ENCODE data around the gene DNAH1. TPM values are rescaled to one million over a fixed set of nuclear protein-coding genes. Genes with fewer than 3 reads are reported as not detected.

The DNAH1 gene
- total RNA-seq, 2 donors from 2014 or later: 1.5 to 2.5 TPM

GRCh38 chr3:52395503-52395865, 79.4 kb downstream of the DNAH1 start:
- Histone ChIP-seq H3K27me3 (no peaks in the 10 kb centered on the region), H3K27ac (no peak overlapping the region), H3K36me3 (peaks cover 7% of the 10 kb centered on the region), H3K4me3 (no peak overlapping the region), H3K4me1 (no peaks in the 10 kb centered on the region), H3K9me3 (no peaks in the 10 kb centered on the region)
- DNase-seq (ENCODE audit: low spot score): no peak
- TF ChIP-seq CTCF (IDR thresholded peaks at IDR 0.05): no peak

DNA sequence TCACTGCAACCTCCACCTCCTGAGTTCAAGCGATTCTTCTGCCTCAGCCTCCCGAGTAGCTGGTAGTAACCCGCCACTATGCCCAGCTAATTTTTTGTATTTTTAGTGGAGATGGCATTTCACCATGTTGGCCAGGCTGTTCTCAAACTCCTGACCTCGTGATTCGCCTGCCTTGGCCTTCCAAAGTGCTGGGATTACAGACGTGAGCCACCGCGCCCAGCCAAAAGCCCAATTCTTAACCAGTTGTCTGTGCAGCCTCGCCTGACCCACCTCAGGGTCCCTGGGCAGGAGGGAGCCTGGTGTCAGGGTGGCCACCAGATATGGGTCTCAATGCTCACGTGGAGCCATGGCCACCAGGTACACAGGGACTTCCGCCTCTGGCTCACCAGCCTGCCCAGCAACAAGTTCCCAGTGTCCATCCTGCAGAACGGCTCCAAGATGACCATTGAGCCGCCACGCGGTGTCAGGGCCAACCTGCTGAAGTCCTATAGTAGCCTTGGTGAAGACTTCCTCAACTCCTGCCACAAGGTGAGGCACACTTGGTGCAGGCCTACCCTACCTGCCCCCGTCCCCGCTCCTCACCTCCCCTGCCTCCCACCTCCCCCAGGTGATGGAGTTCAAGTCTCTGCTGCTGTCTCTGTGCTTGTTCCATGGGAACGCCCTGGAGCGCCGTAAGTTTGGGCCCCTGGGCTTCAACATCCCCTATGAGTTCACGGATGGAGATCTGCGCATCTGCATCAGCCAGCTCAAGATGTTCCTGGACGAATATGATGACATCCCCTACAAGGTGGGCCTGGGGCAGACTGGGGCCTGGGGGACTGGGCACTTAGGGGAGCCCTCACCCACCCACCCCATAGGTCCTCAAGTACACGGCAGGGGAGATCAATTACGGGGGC, 80.1 kb downstream of the DNAH1 start:
- Histone ChIP-seq H3K27me3 (no peaks in the 10 kb centered on the region), H3K27ac (no peak overlapping the region), H3K4me3 (no peak overlapping the region), H3K9me3 (no peaks in the 10 kb centered on the region), H3K4me1 (no peaks in the 10 kb centered on the region), H3K36me3 (peaks cover 15% of the 10 kb centered on the region)
- no peak for TF ChIP-seq CTCF (IDR thresholded peaks at IDR 0.05)
- DNase-seq (ENCODE audit: low spot score): no peak

DNA sequence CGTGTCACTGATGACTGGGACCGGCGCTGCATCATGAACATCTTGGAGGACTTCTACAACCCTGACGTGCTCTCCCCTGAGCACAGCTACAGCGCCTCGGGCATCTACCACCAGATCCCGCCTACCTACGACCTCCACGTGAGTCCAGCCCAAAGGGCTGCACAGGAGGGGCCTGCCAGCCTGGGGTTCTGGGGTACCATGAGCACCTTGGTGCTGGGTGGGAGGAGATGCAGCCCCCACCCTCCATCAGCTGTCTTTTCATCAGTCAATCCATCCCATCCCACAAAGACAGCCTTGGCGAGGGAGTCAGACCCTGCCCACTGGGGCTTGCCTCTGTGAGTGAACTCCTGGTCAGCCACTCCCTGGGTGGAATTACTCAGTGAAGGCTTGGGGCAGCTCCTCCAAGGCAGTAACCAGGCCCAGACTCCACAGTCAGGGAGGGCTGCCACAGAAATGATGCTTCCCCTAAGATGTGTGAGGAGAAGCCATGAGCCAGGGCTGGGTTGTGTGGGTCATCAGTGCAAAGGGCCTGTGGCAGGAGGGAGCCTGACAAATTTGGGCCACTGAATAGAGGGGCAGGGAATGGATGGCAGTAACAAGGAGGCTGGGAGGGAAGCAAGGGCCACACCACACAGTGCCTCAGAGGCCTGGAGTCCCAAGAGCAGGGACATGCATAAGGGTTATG, 80.9 kb downstream of the DNAH1 start:
- no peak for DNase-seq (ENCODE audit: low spot score)
- TF ChIP-seq CTCF (IDR thresholded peaks at IDR 0.05): no peak
- Histone ChIP-seq H3K4me3 (no peak overlapping the region), H3K9me3 (no peaks in the 10 kb centered on the region), H3K27ac (no peak overlapping the region), H3K36me3 (peaks cover 20% of the 10 kb centered on the region), H3K27me3 (no peaks in the 10 kb centered on the region), H3K4me1 (no peaks in the 10 kb centered on the region)

DNA sequence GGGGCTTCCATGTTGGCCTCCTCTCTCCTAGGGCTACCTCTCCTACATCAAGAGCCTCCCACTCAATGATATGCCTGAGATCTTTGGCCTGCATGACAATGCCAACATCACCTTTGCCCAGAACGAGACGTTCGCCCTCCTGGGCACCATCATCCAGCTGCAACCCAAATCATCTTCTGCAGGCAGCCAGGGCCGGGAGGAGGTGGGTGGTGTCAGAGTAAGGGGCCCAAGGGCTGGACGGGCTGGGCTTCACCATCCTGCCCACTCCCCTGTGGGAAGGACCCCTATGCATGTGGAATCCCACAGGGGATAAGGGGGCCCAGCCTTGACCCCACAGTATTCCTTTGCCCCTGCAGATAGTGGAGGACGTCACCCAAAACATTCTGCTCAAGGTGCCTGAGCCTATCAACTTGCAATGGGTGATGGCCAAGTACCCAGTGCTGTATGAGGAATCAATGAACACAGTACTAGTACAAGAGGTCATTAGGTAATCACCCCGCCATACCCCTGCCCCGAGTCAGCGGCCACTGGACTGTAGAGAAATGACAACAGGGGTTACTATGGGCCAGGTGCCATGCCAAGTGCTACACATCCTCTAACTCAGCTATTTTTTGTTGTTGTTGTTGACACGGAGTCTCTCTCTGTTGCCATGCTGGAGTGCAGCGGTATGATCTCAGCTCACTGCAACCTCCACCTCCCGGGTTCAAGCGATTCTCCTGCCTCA, 81.7 kb downstream of the DNAH1 start:
- Histone ChIP-seq H3K9me3 (no peaks in the 10 kb centered on the region), H3K4me1 (no peaks in the 10 kb centered on the region), H3K27me3 (no peaks in the 10 kb centered on the region), H3K4me3 (no peak overlapping the region), H3K36me3 (peaks cover 27% of the 10 kb centered on the region), H3K27ac (no peak overlapping the region)
- no peak for TF ChIP-seq CTCF (IDR thresholded peaks at IDR 0.05)
- no peak for DNase-seq (ENCODE audit: low spot score)

DNA sequence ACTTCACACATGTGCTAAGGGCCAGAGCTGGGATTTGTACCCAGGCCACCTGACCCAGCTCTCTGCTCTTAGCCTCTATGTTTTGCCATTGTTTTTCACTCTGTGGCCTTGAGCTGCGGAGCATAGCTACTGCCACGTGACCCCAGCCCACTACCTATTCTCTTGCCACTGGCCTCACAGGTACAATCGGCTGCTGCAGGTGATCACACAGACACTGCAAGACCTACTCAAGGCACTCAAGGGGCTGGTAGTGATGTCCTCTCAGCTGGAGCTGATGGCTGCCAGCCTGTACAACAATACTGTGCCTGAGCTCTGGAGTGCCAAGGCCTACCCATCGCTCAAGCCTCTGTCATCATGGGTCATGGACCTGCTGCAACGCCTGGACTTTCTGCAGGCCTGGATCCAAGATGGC, 82.6 kb downstream of the DNAH1 start:
- Histone ChIP-seq H3K9me3 (no peaks in the 10 kb centered on the region), H3K36me3 (peaks cover 33% of the 10 kb centered on the region), H3K27ac (no peak overlapping the region), H3K4me1 (no peaks in the 10 kb centered on the region), H3K27me3 (no peaks in the 10 kb centered on the region), H3K4me3 (no peak overlapping the region)
- no peak for DNase-seq (ENCODE audit: low spot score)
- no peak for TF ChIP-seq CTCF (IDR thresholded peaks at IDR 0.05)

Measured in right atrium auricular region (tissue), 2 donors.